ENCODE data around the gene CACNA1D.

GRCh38 chr3:53661480-53661879 lies 167.1 kb downstream of the CACNA1D start:
- TF ChIP-seq ZNF384 (IDR thresholded peaks at IDR 0.05) (no peak), ARNT (IDR thresholded peaks at IDR 0.05) (no peak), BHLHE40 (IDR thresholded peaks at IDR 0.05; ENCODE audit: borderline replicate concordance) (no peak), SP1 (IDR thresholded peaks at IDR 0.05) (no peak), FOXK2 (IDR thresholded peaks at IDR 0.05) (no peak), FOXA1 (IDR thresholded peaks at IDR 0.05) (no peak), HDGF (IDR thresholded peaks at IDR 0.05; ENCODE audit: borderline replicate concordance) (no peak), TARDBP (IDR thresholded peaks at IDR 0.05) (no peak), LEF1 (IDR thresholded peaks at IDR 0.05; ENCODE audit: borderline replicate concordance) (no peak), CTBP1 (IDR thresholded peaks at IDR 0.05; ENCODE audit: borderline replicate concordance) (no peak), FOXM1 (IDR thresholded peaks at IDR 0.05; ENCODE audit: borderline replicate concordance) (no peak)
- TF ChIP-seq, protein P1, sequence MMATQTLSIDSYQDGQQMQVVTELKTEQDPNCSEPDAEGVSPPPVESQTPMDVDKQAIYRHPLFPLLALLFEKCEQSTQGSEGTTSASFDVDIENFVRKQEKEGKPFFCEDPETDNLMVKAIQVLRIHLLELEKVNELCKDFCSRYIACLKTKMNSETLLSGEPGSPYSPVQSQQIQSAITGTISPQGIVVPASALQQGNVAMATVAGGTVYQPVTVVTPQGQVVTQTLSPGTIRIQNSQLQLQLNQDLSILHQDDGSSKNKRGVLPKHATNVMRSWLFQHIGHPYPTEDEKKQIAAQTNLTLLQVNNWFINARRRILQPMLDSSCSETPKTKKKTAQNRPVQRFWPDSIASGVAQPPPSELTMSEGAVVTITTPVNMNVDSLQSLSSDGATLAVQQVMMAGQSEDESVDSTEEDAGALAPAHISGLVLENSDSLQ (IDR thresholded peaks at IDR 0.05): no peak

Data from HEK293T (cell line).